Islet precursor cell (in vitro differentiated cells): ENCODE measurements around the gene MYOT.
A peak's percentile ranks its signal among the peaks of the same experiment; 100 is the strongest.

ENCODE experiments used
- DNase-seq: peaks from one replicate; pipeline ENCODE4 v3.0.0-alpha.2; 2018

The MYOT gene

DNA sequence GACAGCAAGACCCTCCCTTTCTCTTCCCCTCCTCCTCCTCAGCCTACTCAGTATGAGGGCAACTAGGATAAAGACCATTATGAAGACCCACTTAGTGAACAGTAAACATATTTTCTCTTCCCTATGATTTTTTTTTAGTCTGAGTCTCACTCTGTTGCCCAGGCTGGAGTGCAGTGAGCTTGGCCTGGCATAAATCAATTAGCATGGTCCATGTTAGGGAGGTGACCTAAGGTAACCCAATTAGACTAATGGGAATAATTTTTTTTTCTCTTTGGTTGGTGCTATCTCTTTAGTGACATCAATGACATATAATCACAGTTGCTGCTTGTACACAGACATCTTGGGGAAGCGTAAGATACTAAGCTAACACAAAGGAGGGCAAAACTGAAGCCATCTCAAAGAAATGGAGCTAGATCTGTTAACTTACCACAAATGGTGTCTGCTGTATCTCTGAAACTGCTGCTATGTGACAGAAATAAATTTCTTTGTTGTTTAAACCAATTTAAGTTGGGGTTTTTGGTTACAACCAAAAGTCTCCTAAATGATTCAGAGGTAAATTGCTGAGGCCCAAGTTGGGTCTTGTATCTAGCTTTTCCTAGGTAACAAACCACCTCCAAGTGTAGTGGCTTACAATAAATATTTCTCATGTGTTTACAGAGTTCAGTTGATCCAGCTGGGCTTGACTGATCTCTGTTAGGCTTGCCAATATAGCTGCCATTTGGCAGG lies 34.9 kb downstream of the MYOT start:
- no peak for DNase-seq

DNA sequence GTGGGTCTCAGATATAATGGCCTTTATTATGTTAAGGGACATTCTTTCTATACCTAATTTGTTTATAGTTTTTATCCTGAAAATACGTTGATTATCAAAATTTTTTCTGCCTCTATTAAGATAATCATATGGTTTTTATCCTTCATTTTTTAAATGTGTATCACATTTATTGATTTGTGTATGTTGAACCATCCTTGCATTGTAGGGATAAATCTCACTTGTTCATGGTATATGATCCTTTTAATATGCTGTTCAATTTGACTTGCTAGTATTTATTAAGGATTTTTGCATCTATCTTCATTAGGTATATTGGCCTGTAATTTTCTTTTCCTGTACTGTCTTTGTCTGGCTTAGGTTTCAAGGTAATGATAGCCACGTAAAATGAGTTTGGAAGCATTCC lies 47.1 kb downstream of the MYOT start:
- no peak for DNase-seq

DNA sequence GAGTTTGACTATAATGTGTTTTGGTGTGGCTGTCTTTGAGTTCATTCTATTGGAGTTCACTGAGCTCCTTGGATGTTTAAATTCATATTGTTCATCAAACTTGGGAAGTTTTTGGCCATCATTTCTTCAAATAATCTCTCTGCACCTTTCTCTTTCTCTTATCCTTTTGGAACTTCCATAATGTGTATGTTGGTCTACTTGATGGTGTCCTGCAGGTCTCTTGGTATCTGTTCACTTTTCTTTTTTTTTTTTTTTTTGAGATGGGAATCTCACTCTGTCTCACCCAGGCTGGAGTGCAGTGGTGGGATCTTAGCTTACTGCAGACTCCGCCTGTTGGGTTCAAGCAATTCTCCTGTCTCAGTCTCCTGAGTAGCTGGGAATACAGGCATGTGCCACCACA lies 49.3 kb downstream of the MYOT start:
- DNase-seq = no peak

DNA sequence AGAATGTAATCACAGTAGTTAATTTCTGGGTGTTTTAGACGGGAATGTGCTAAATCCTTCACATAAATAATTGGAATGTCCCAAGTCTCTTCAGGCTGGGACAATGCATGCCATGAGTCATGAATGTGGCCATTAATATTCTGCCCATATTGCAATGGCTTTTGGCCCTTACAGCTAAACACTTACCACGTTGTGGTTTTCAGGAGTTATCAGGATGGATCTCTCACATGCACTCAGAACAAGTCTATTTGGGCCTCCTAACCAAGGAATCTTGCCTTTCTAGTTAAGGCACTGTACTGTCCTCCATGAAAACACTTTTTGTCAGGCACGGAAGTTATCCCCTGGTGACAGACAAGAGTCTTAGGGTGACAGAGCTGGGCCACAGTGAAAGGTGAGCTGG lies 54.3 kb downstream of the MYOT start:
- peak; percentile 63 for DNase-seq

DNA sequence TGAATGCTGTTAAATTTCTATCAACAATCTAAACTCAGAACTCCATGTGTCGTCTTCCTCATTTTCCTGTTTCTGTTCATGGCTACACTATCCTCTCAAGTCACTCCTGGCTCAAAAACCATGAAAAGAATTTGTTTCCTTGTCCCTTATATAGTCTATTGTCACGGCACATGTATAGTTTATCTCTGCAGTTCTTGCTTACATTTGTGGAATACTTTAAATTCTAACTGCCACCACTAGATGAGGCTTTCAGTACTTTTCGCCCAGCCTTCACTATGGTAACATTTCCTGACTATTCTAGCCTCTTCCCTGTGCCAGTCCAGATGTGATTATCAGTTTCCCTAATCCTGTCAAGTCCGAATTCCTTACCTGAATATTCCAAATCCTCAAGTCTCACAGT lies 56.2 kb downstream of the MYOT start:
- no peak for DNase-seq

DNA sequence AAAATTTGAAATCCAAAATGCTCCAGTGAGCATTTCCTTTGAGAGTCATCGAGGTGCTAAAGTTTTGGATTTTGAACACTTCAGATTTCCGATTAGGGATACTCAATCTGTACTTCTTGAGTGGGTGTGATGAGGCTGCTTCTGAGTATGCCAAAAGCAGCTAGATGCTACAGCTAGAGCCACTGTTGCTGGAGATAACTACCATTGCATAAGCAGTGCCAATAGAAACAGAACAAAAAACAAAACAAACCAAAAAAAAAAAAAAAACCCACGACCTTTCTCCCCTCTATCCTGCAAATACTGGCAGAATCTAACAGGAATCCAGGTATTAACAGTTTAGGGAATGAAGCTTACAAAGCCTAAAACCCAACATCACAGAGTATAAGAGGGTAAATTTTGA lies 65.1 kb downstream of the MYOT start:
- no peak for DNase-seq

DNA sequence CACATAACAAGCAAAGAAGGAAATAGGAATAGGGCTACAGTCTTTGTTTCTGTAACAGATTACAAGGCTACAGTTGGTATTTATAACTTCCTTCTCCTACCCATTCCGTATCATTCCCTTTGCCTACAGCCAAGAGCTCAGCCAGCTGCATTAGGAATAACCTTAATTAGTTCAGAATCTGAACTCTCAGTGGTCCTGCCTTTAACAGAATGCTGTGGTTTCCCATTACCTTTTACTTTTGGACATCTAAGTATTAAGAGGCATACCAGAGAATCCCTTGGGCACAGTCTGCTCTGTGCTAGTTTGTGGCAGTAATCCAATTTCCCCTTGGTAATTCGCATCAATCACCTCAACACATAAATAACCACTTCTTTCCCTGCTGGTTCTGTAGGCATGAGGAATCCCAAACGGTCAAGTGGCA lies 65.8 kb downstream of the MYOT start:
- DNase-seq = no peak

DNA sequence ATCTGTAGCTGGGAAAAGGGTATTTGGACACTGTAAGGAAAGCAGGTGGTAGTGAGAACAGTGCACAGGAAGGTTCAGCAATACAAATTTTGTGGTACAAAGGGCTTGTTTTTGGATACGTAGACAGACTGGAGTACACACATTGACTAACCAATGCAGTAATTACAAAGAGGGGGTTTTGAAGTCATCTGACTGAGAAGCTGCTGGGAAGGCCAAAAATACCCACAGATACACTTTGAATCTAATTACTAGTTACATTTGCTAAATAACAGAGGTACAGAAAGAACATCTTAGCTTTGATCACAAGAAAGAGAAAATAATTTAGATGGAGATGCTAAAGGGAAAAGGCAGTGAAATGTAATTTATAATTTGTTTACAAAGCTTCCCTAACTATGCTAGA lies 67.5 kb downstream of the MYOT start:
- no peak for DNase-seq

DNA sequence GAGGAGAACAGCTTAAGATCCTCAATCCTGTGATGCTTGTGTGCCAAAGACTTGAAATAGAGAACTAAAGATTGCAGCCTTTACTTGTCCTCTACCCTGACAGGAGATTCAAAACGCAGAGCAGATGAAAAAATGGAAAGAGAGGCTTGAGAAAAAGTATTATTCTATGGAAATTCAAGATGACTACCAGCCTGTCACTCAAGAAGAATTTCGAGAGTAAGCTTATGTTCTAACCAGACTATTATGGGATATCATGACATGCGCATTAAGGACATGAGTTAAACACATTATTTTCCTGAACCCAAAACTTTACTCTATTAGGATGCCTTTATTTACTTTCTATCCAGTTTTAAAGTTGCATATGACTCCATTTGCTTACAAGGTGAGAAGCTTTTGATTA lies 68.0 kb downstream of the MYOT start:
- DNase-seq = no peak
